ENCODE results near the gene WDR6.

WDR6 gene

GRCh38 chr3:48966367-48966766 is 40.8 kb upstream of the WDR6 start:
- DNase-seq: no peak
- no peak overlapping the region for H3K18ac ChIP-seq (ENCODE audit: low read length)
- H3K56ac ChIP-seq (ENCODE audit: low read length): no peak overlapping the region
- no peaks in the 10 kb centered on the region for H3K4me1 ChIP-seq (ENCODE audit: control insufficient read depth, low read depth, low read length)
- H3K4ac ChIP-seq (ENCODE audit: low read depth, low read length): no peak overlapping the region
- H3K36me3 ChIP-seq (ENCODE audit: control insufficient read depth, insufficient read depth, low read length): peaks cover 8% of the 10 kb centered on the region
- no peak overlapping the region for H3K9ac ChIP-seq (ENCODE audit: low read length)
- H3K4me3 ChIP-seq (ENCODE audit: low read length): no peak overlapping the region
- no peak overlapping the region for H2AK5ac ChIP-seq (ENCODE audit: low read length)
- H4K8ac ChIP-seq (ENCODE audit: low read depth, low read length): no peak overlapping the region
- no CpG with 5 or more reads among the region's 3 CpGs for WGBS (ENCODE audit: extremely low coverage, insufficient coverage, low lambda C conversion rate)
- no peak overlapping the region for H3K27ac ChIP-seq (ENCODE audit: low read depth, low read length)
- no peak overlapping the region for H2BK5ac ChIP-seq (ENCODE audit: low read length)
- no peak overlapping the region for H2BK120ac ChIP-seq (ENCODE audit: low read depth, low read length)
- peaks cover 5% of the 10 kb centered on the region for H3K79me1 ChIP-seq (ENCODE audit: low read length)
- H3K79me2 ChIP-seq (ENCODE audit: control insufficient read depth, insufficient read depth, low read length): no peaks in the 10 kb centered on the region
- H2BK15ac ChIP-seq (replicated peaks; ENCODE audit: low read depth): no peak overlapping the region
- no peak overlapping the region for H3K23ac ChIP-seq (ENCODE audit: low read length)
- no peak overlapping the region for H4K5ac ChIP-seq (ENCODE audit: low read length)
- no peaks in the 10 kb centered on the region for H3K27me3 ChIP-seq (ENCODE audit: insufficient read depth, low read length, poor library complexity)
- no peak overlapping the region for H3K4me2 ChIP-seq (ENCODE audit: low read length)

- WGBS (ENCODE audit: extremely low coverage, insufficient coverage, low lambda C conversion rate): no CpG with 5 or more reads among the region's 7 CpGs
- Histone ChIP-seq H3K56ac (ENCODE audit: low read length) (no peak overlapping the region), H3K4me3 (ENCODE audit: low read length) (no peak overlapping the region), H3K18ac (ENCODE audit: low read length) (no peak overlapping the region), H3K36me3 (ENCODE audit: control insufficient read depth, insufficient read depth, low read length) (peaks cover 8% of the 10 kb centered on the region), H3K79me2 (ENCODE audit: control insufficient read depth, insufficient read depth, low read length) (no peaks in the 10 kb centered on the region), H4K8ac (ENCODE audit: low read depth, low read length) (no peak overlapping the region), H3K4me2 (ENCODE audit: low read length) (no peak overlapping the region), H2BK15ac (replicated peaks; ENCODE audit: low read depth) (no peak overlapping the region), H3K9ac (ENCODE audit: low read length) (no peak overlapping the region), H2BK5ac (ENCODE audit: low read length) (no peak overlapping the region), H3K23ac (ENCODE audit: low read length) (no peak overlapping the region), H3K79me1 (ENCODE audit: low read length) (peaks cover 5% of the 10 kb centered on the region), H3K4me1 (ENCODE audit: control insufficient read depth, low read depth, low read length) (no peaks in the 10 kb centered on the region), H3K27ac (ENCODE audit: low read depth, low read length) (no peak overlapping the region), H3K4ac (ENCODE audit: low read depth, low read length) (no peak overlapping the region), H4K5ac (ENCODE audit: low read length) (no peak overlapping the region), H2AK5ac (ENCODE audit: low read length) (no peak overlapping the region), H3K27me3 (ENCODE audit: insufficient read depth, low read length, poor library complexity) (no peaks in the 10 kb centered on the region), H2BK120ac (ENCODE audit: low read depth, low read length) (no peak overlapping the region)
- DNase-seq: no peak
These were observed 40.3 kb upstream of the WDR6 start for GRCh38 chr3:48966876-48967361.

- peaks cover 9% of the 10 kb centered on the region for H3K36me3 ChIP-seq (ENCODE audit: control insufficient read depth, insufficient read depth, low read length)
- H2BK15ac ChIP-seq (replicated peaks; ENCODE audit: low read depth): no peak overlapping the region
- H2BK5ac ChIP-seq (ENCODE audit: low read length): no peak overlapping the region
- H4K5ac ChIP-seq (ENCODE audit: low read length): no peak overlapping the region
- H3K27me3 ChIP-seq (ENCODE audit: insufficient read depth, low read length, poor library complexity): no peaks in the 10 kb centered on the region
- no peak for DNase-seq
- no peaks in the 10 kb centered on the region for H3K79me2 ChIP-seq (ENCODE audit: control insufficient read depth, insufficient read depth, low read length)
- H3K23ac ChIP-seq (ENCODE audit: low read length): no peak overlapping the region
- no peak overlapping the region for H2BK120ac ChIP-seq (ENCODE audit: low read depth, low read length)
- no peak overlapping the region for H3K18ac ChIP-seq (ENCODE audit: low read length)
- no CpG with 5 or more reads among the region's 6 CpGs for WGBS (ENCODE audit: extremely low coverage, insufficient coverage, low lambda C conversion rate)
- H4K8ac ChIP-seq (ENCODE audit: low read depth, low read length): no peak overlapping the region
- H3K4me3 ChIP-seq (ENCODE audit: low read length): no peak overlapping the region
- no peaks in the 10 kb centered on the region for H3K4me1 ChIP-seq (ENCODE audit: control insufficient read depth, low read depth, low read length)
- H3K79me1 ChIP-seq (ENCODE audit: low read length): no peaks in the 10 kb centered on the region
- H3K4ac ChIP-seq (ENCODE audit: low read depth, low read length): no peak overlapping the region
- no peak overlapping the region for H3K9ac ChIP-seq (ENCODE audit: low read length)
- no peak overlapping the region for H3K27ac ChIP-seq (ENCODE audit: low read depth, low read length)
- no peak overlapping the region for H2AK5ac ChIP-seq (ENCODE audit: low read length)
- H3K4me2 ChIP-seq (ENCODE audit: low read length): no peak overlapping the region
- no peak overlapping the region for H3K56ac ChIP-seq (ENCODE audit: low read length)
These were observed 36.6 kb upstream of the WDR6 start for GRCh38 chr3:48970586-48970985.

GRCh38 chr3:48974076-48974864 is 32.9 kb upstream of the WDR6 start:
- H3K4ac ChIP-seq (ENCODE audit: low read depth, low read length): no peak overlapping the region
- H3K56ac ChIP-seq (ENCODE audit: low read length): no peak overlapping the region
- no peaks in the 10 kb centered on the region for H3K4me1 ChIP-seq (ENCODE audit: control insufficient read depth, low read depth, low read length)
- no peaks in the 10 kb centered on the region for H3K79me2 ChIP-seq (ENCODE audit: control insufficient read depth, insufficient read depth, low read length)
- H2AK5ac ChIP-seq (ENCODE audit: low read length): no peak overlapping the region
- H3K18ac ChIP-seq (ENCODE audit: low read length): no peak overlapping the region
- no peaks in the 10 kb centered on the region for H3K27me3 ChIP-seq (ENCODE audit: insufficient read depth, low read length, poor library complexity)
- H3K4me3 ChIP-seq (ENCODE audit: low read length): no peak overlapping the region
- no peak overlapping the region for H3K23ac ChIP-seq (ENCODE audit: low read length)
- H3K4me2 ChIP-seq (ENCODE audit: low read length): no peak overlapping the region
- H3K9ac ChIP-seq (ENCODE audit: low read length): no peak overlapping the region
- WGBS (ENCODE audit: extremely low coverage, insufficient coverage, low lambda C conversion rate): no CpG with 5 or more reads among the region's 10 CpGs
- no peak for DNase-seq
- no peak overlapping the region for H4K8ac ChIP-seq (ENCODE audit: low read depth, low read length)
- no peak overlapping the region for H2BK15ac ChIP-seq (replicated peaks; ENCODE audit: low read depth)
- no peak overlapping the region for H3K27ac ChIP-seq (ENCODE audit: low read depth, low read length)
- no peak overlapping the region for H4K5ac ChIP-seq (ENCODE audit: low read length)
- peaks cover 8% of the 10 kb centered on the region for H3K36me3 ChIP-seq (ENCODE audit: control insufficient read depth, insufficient read depth, low read length)
- H3K79me1 ChIP-seq (ENCODE audit: low read length): no peaks in the 10 kb centered on the region
- H2BK5ac ChIP-seq (ENCODE audit: low read length): no peak overlapping the region
- no peak overlapping the region for H2BK120ac ChIP-seq (ENCODE audit: low read depth, low read length)

DNA sequence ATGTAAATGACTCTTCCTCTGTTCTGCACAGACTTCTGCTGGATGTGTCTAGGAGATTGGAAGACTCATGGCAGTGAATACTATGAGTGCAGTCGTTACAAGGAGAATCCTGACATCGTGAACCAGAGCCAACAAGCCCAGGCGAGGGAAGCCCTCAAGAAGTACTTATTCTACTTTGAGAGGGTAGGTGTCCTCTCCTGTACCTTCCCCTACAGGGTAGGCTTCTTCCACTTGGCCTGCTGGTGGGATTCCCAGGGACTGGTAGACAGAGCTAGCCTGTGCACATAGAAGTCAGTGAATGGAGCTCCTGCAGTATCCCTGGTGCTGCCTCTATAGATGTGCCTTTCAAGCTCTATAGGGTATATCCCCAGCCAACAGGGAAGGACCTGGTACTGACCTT is 27.7 kb upstream of the WDR6 start:
- no peak overlapping the region for H3K4me3 ChIP-seq (ENCODE audit: low read length)
- H2AK5ac ChIP-seq (ENCODE audit: low read length): no peak overlapping the region
- no peaks in the 10 kb centered on the region for H3K27me3 ChIP-seq (ENCODE audit: insufficient read depth, low read length, poor library complexity)
- H3K56ac ChIP-seq (ENCODE audit: low read length): no peak overlapping the region
- no peak overlapping the region for H3K18ac ChIP-seq (ENCODE audit: low read length)
- H3K4me2 ChIP-seq (ENCODE audit: low read length): no peak overlapping the region
- no peak overlapping the region for H3K9ac ChIP-seq (ENCODE audit: low read length)
- WGBS (ENCODE audit: extremely low coverage, insufficient coverage, low lambda C conversion rate): no CpG with 5 or more reads among the region's 3 CpGs
- H3K4me1 ChIP-seq (ENCODE audit: control insufficient read depth, low read depth, low read length): no peaks in the 10 kb centered on the region
- peaks cover 19% of the 10 kb centered on the region for H3K36me3 ChIP-seq (ENCODE audit: control insufficient read depth, insufficient read depth, low read length)
- no peak overlapping the region for H2BK120ac ChIP-seq (ENCODE audit: low read depth, low read length)
- H4K5ac ChIP-seq (ENCODE audit: low read length): no peak overlapping the region
- no peak overlapping the region for H3K23ac ChIP-seq (ENCODE audit: low read length)
- H2BK5ac ChIP-seq (ENCODE audit: low read length): no peak overlapping the region
- H2BK15ac ChIP-seq (replicated peaks; ENCODE audit: low read depth): no peak overlapping the region
- H3K79me2 ChIP-seq (ENCODE audit: control insufficient read depth, insufficient read depth, low read length): no peaks in the 10 kb centered on the region
- no peak overlapping the region for H3K4ac ChIP-seq (ENCODE audit: low read depth, low read length)
- H3K79me1 ChIP-seq (ENCODE audit: low read length): no peaks in the 10 kb centered on the region
- no peak for DNase-seq
- H4K8ac ChIP-seq (ENCODE audit: low read depth, low read length): no peak overlapping the region
- no peak overlapping the region for H3K27ac ChIP-seq (ENCODE audit: low read depth, low read length)

DNA sequence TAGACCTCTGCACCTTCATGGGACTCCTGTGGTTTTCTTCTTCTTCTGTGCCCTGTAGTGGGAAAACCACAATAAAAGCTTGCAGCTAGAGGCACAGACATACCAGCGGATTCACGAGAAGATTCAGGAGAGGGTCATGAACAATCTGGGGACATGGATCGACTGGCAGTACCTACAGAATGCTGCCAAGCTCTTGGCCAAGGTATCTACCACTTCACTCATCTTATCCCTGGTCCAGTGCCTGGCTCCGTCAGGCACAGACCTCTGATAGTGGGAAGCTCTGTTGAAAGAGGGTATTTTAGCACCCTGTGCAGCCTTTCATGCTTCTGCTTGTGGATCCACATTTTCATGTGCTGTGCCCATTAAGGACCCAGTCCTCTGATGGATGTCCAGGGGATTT is 26.9 kb upstream of the WDR6 start:
- H3K4ac ChIP-seq (ENCODE audit: low read depth, low read length): no peak overlapping the region
- H3K9ac ChIP-seq (ENCODE audit: low read length): no peak overlapping the region
- no peak overlapping the region for H4K8ac ChIP-seq (ENCODE audit: low read depth, low read length)
- no peak overlapping the region for H2BK5ac ChIP-seq (ENCODE audit: low read length)
- no CpG with 5 or more reads among the region's 4 CpGs for WGBS (ENCODE audit: extremely low coverage, insufficient coverage, low lambda C conversion rate)
- no peak overlapping the region for H3K56ac ChIP-seq (ENCODE audit: low read length)
- no peak overlapping the region for H3K27ac ChIP-seq (ENCODE audit: low read depth, low read length)
- H3K4me3 ChIP-seq (ENCODE audit: low read length): no peak overlapping the region
- no peaks in the 10 kb centered on the region for H3K4me1 ChIP-seq (ENCODE audit: control insufficient read depth, low read depth, low read length)
- no peak overlapping the region for H3K18ac ChIP-seq (ENCODE audit: low read length)
- H4K5ac ChIP-seq (ENCODE audit: low read length): no peak overlapping the region
- no peak overlapping the region for H3K23ac ChIP-seq (ENCODE audit: low read length)
- no peaks in the 10 kb centered on the region for H3K79me1 ChIP-seq (ENCODE audit: low read length)
- no peaks in the 10 kb centered on the region for H3K27me3 ChIP-seq (ENCODE audit: insufficient read depth, low read length, poor library complexity)
- H3K79me2 ChIP-seq (ENCODE audit: control insufficient read depth, insufficient read depth, low read length): no peaks in the 10 kb centered on the region
- H3K4me2 ChIP-seq (ENCODE audit: low read length): no peak overlapping the region
- no peak overlapping the region for H2AK5ac ChIP-seq (ENCODE audit: low read length)
- no peak overlapping the region for H2BK15ac ChIP-seq (replicated peaks; ENCODE audit: low read depth)
- peaks cover 17% of the 10 kb centered on the region for H3K36me3 ChIP-seq (ENCODE audit: control insufficient read depth, insufficient read depth, low read length)
- DNase-seq: no peak
- H2BK120ac ChIP-seq (ENCODE audit: low read depth, low read length): no peak overlapping the region

All from mesendoderm (in vitro differentiated cells).